Neuronal stem cell (in vitro differentiated cells): ENCODE data around the gene PYHIN1.

ENCODE experiments used
- DNase-seq: peaks from one replicate; pipeline ENCODE4 v3.0.0-alpha.2; 2013; ENCODE audit warnings: low spot score
- H2AFZ ChIP-seq: one replicate; pipeline ENCODE4 v1.6.1; 2013; ENCODE audit warnings: mild to moderate bottlenecking, low read length, inconsistent platforms
- H2AK5ac ChIP-seq: 2 replicates; pipeline ENCODE4 v1.6.1; 2013; ENCODE audit warnings: low read depth, mild to moderate bottlenecking, inconsistent platforms, low read length, moderate library complexity, mixed read lengths
- H2BK120ac ChIP-seq: 2 replicates; pipeline ENCODE4 v1.6.1; 2013; ENCODE audit warnings: low read depth, mild to moderate bottlenecking, inconsistent platforms, low read length, moderate library complexity, mixed read lengths
- H2BK12ac ChIP-seq: one replicate; pipeline ENCODE4 v1.6.1; 2013; ENCODE audit warnings: low read length, inconsistent platforms
- H2BK15ac ChIP-seq: 2 replicates; pipeline ENCODE4 v1.6.1; 2013; ENCODE audit warnings: mild to moderate bottlenecking, low read length, inconsistent platforms, mixed read lengths
- H2BK5ac ChIP-seq: one replicate; pipeline ENCODE4 v1.6.1; 2013; ENCODE audit warnings: inconsistent platforms, mild to moderate bottlenecking, low read length, moderate library complexity
- H3K14ac ChIP-seq: one replicate; pipeline ENCODE4 v1.6.1; 2013; ENCODE audit warnings: low read length, inconsistent platforms
- H3K18ac ChIP-seq: 2 replicates; pipeline ENCODE4 v1.6.1; 2013; ENCODE audit warnings: low read length, inconsistent platforms
- H3K23ac ChIP-seq: 2 replicates; pipeline ENCODE4 v1.6.1; 2013; ENCODE audit warnings: low read depth, mild to moderate bottlenecking, mixed read lengths, low read length, inconsistent platforms; ENCODE audit not compliant: poor library complexity
- H3K27ac ChIP-seq: replicated peaks from 3 replicates; pipeline ENCODE4 v1.5.1; 2013; ENCODE audit warnings: low read length, inconsistent platforms
- H3K27me3 ChIP-seq, 3 experiments: 2 replicates each; pipeline ENCODE4 v1.6.1; 2013; ENCODE audit warnings: low read length in 3 of 3, mild to moderate bottlenecking in 2 of 3, inconsistent platforms in 1 of 3, low read depth in 1 of 3, mixed read lengths in 1 of 3, moderate library complexity in 1 of 3; ENCODE audit not compliant: control insufficient read depth in 3 of 3, insufficient read depth in 3 of 3
- H3K36me3 ChIP-seq, 2 donors: replicated peaks in 1 of 2; 2 replicates each; pipeline ENCODE4 v1.6.1; 2013; ENCODE audit warnings: low read length in 2 of 2; ENCODE audit not compliant: control insufficient read depth in 2 of 2, insufficient read depth in 2 of 2
- H3K4ac ChIP-seq: 2 replicates; pipeline ENCODE4 v1.6.1; 2013; ENCODE audit warnings: inconsistent platforms, mild to moderate bottlenecking, low read length, moderate library complexity
- H3K4me1 ChIP-seq, 2 donors: 1 replicate in 1 of 2; 2 replicates in 1 of 2; pipeline ENCODE4 v1.6.1; 2013; ENCODE audit warnings: low read length in 2 of 2, low read depth in 1 of 2; ENCODE audit not compliant: control insufficient read depth in 2 of 2, insufficient read depth in 1 of 2
- H3K4me2 ChIP-seq: one replicate; pipeline ENCODE4 v1.6.1; 2013; ENCODE audit warnings: mild to moderate bottlenecking, low read length, inconsistent platforms; ENCODE audit not compliant: insufficient read depth, poor library complexity, severe bottlenecking
- H3K4me3 ChIP-seq, 2 donors: 2 replicates each; pipeline ENCODE4 v1.5.1; 2013; ENCODE audit warnings: low read length in 2 of 2, mild to moderate bottlenecking in 2 of 2, inconsistent platforms in 1 of 2, moderate library complexity in 1 of 2
- H3K79me1 ChIP-seq: one replicate; pipeline ENCODE4 v1.6.1; 2013; ENCODE audit warnings: low read depth, mild to moderate bottlenecking, inconsistent platforms, low read length, moderate library complexity
- H3K9ac ChIP-seq: one replicate; pipeline ENCODE4 v1.6.1; 2013; ENCODE audit warnings: mild to moderate bottlenecking, low read depth, low read length, inconsistent platforms; ENCODE audit not compliant: poor library complexity
- H3K9me3 ChIP-seq, 2 donors: replicated peaks in 1 of 2; 2 replicates each; pipeline versions ENCODE3 to v1.6.1; 2013; ENCODE audit warnings: low read length in 2 of 2, mild to moderate bottlenecking in 2 of 2, inconsistent platforms in 1 of 2, low read depth in 1 of 2, mixed read lengths in 1 of 2, moderate library complexity in 1 of 2; ENCODE audit not compliant: control insufficient read depth in 2 of 2, insufficient read depth in 1 of 2
- H4K8ac ChIP-seq: one replicate; pipeline ENCODE4 v1.6.1; 2013; ENCODE audit warnings: low read depth, mild to moderate bottlenecking, inconsistent platforms, low read length, moderate library complexity
- H4K91ac ChIP-seq: one replicate; pipeline ENCODE4 v1.6.1; 2013; ENCODE audit warnings: low read length, low read depth, mild to moderate bottlenecking, inconsistent platforms; ENCODE audit not compliant: poor library complexity
- WGBS, 2 donors: extraction: QIAGEN DNeasy Blood & Tissue Kit; methylation state at CpG; one replicate each; pipeline ENCODE4 v1.1.7; 2013; ENCODE audit warnings: missing lambda C conversion rate in 2 of 2, mixed read lengths in 1 of 2; ENCODE audit not compliant: insufficient read length in 2 of 2, insufficient replicate concordance in 1 of 2; ENCODE audit errors: extremely low coverage in 2 of 2; 5-methylcytosine and 5-hydroxymethylcytosine counted together

Gene PYHIN1

GRCh38 chr1:159011751-159012150 lies 80.4 kb downstream of the PYHIN1 start:
- no peak overlapping the region for H2BK15ac ChIP-seq

DNA sequence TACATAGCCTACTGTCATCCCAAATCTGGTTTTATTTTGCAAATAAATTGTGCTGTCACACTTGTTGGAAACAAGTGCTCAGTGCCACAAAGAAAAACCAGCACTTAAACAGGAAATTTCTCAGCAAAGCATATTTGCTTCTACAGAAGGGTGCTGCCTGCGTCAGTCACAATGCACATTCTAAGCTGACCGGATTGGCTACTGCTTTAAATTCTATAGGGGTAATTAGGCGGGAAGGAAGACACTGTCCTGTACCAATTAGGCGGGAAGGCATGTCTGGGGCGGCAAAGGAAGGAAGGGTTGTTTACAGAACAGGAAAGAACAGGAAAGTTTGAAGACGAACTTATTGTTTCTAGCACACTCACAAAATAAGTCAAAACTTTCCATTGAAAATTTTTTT lies 81.1 kb downstream of the PYHIN1 start:
- Histone ChIP-seq H2BK5ac (no peak overlapping the region), H2BK15ac (no peak overlapping the region), H2BK12ac (no peak overlapping the region), H3K23ac (no peak overlapping the region), H4K91ac (no peak overlapping the region), H3K9ac (no peak overlapping the region), H3K36me3 (peaks cover 0 to 13% of the 10 kb centered on the region in 2 donors), H3K27me3 (no peaks in the 10 kb centered on the region), H3K18ac (no peak overlapping the region), H3K4me3 (no peak overlapping the region), H3K14ac (no peak overlapping the region), H3K4ac (no peak overlapping the region), H2AFZ (no peak overlapping the region), H3K27ac (no peak overlapping the region), H2AK5ac (no peak overlapping the region), H3K4me1 (peaks cover 3 to 4% of the 10 kb centered on the region in 2 donors), H4K8ac (no peak overlapping the region), H3K9me3 (no peaks in the 10 kb centered on the region), H3K79me1 (no peaks in the 10 kb centered on the region), H3K4me2 (no peak overlapping the region), H2BK120ac (no peak overlapping the region)
- no CpG with 5 or more reads among the region's 6 CpGs for WGBS, 2 donors
- no peak for DNase-seq

More at GRCh38 chr1:159011751-159012150, 80.4 kb downstream of the PYHIN1 start:
- Histone ChIP-seq H2BK12ac (no peak overlapping the region), H3K9me3 (no peaks in the 10 kb centered on the region), H3K27me3 (no peaks in the 10 kb centered on the region), H2AFZ (no peak overlapping the region), H3K36me3 (peaks cover 0 to 9% of the 10 kb centered on the region in 2 donors), H3K79me1 (no peaks in the 10 kb centered on the region), H3K4me1 (peaks cover 4 to 5% of the 10 kb centered on the region in 2 donors), H2BK120ac (no peak overlapping the region), H2BK5ac (no peak overlapping the region), H3K18ac (no peak overlapping the region), H3K27ac (no peak overlapping the region), H3K9ac (no peak overlapping the region), H3K4me3 (no peak overlapping the region), H3K14ac (no peak overlapping the region), H3K23ac (no peak overlapping the region), H3K4ac (no peak overlapping the region), H4K8ac (no peak overlapping the region), H4K91ac (no peak overlapping the region), H2AK5ac (no peak overlapping the region), H3K4me2 (no peak overlapping the region)
- DNase-seq, result no peak

DNA sequence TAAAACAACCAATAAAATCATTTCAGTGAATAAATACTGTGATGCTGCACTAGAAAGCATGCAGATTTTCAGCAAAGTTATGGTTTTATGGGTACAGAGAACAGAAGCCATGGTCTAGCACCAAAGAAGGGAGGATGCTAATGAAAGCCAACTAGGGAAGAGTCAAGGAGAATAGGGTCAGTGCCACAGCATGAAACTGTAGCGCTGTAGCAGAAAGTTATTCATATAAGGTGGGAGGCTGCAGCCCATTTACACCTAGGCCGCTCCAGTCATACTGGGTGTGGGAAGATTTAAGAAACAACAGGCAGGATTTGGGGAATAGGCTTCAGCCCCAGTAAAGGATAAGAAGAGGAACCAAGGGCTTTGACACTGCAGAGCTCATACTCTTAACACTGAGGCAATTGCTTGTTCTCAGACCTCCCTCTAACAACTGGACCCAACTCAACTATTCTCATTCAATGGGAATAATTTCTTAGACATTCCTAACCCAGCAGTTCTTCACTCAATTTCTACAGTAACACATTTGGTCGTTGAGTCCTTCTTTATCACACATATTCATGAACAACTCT lies 82.7 kb downstream of the PYHIN1 start:
- H3K4me2 ChIP-seq, result no peak overlapping the region
- H3K9me3 ChIP-seq, result no peaks in the 10 kb centered on the region
- H2AFZ ChIP-seq, result no peak overlapping the region
- no peak overlapping the region for H3K23ac ChIP-seq
- H3K18ac ChIP-seq, result no peak overlapping the region
- no peak overlapping the region for H2AK5ac ChIP-seq
- no peak overlapping the region for H2BK15ac ChIP-seq
- no peak overlapping the region for H2BK12ac ChIP-seq
- peaks cover 0 to 26% of the 10 kb centered on the region in 2 donors for H3K36me3 ChIP-seq
- H3K9ac ChIP-seq, result no peak overlapping the region
- H3K4me1 ChIP-seq, result peaks cover 3 to 4% of the 10 kb centered on the region in 2 donors
- no peak overlapping the region for H4K8ac ChIP-seq
- H2BK5ac ChIP-seq, result no peak overlapping the region
- no peak overlapping the region for H3K4ac ChIP-seq
- H2BK120ac ChIP-seq, result no peak overlapping the region
- H4K91ac ChIP-seq, result no peak overlapping the region
- DNase-seq, result no peak
- no peak overlapping the region for H3K4me3 ChIP-seq
- no peaks in the 10 kb centered on the region for H3K27me3 ChIP-seq
- no peak overlapping the region for H3K14ac ChIP-seq
- H3K79me1 ChIP-seq, result no peaks in the 10 kb centered on the region
- H3K27ac ChIP-seq, result no peak overlapping the region
- no CpG with 5 or more reads among the region's 3 CpGs for WGBS, 2 donors

- H3K79me1 ChIP-seq, result no peaks in the 10 kb centered on the region
- H3K18ac ChIP-seq, result no peak overlapping the region
- no peaks in the 10 kb centered on the region for H3K9me3 ChIP-seq
- H2AFZ ChIP-seq, result no peak overlapping the region
- no peak overlapping the region for H3K4ac ChIP-seq
- H4K8ac ChIP-seq, result no peak overlapping the region
- no peak overlapping the region for H2BK12ac ChIP-seq
- no peak overlapping the region for H3K4me2 ChIP-seq
- H2AK5ac ChIP-seq, result no peak overlapping the region
- no peak for DNase-seq
- no peak overlapping the region for H2BK120ac ChIP-seq
- no peak overlapping the region for H3K27ac ChIP-seq
- H3K4me1 ChIP-seq, result peaks cover under 1 to 4% of the 10 kb centered on the region in 2 donors
- H4K91ac ChIP-seq, result no peak overlapping the region
- no peak overlapping the region for H3K4me3 ChIP-seq
- no peak overlapping the region for H3K23ac ChIP-seq
- H3K27me3 ChIP-seq, result no peaks in the 10 kb centered on the region
- peaks cover 0 to 26% of the 10 kb centered on the region in 2 donors for H3K36me3 ChIP-seq
- H2BK5ac ChIP-seq, result no peak overlapping the region
- no CpG with 5 or more reads among the region's 3 CpGs for WGBS, 2 donors
- no peak overlapping the region for H3K14ac ChIP-seq
- H3K9ac ChIP-seq, result no peak overlapping the region
- no peak overlapping the region for H2BK15ac ChIP-seq
Measured at GRCh38 chr1:159014851-159015250, 83.5 kb downstream of the PYHIN1 start.
